ENCODE measurements around the gene MED13.
"Not testable (repeated sequence)": the region's sequence is repeated elsewhere in the genome, so short reads cannot be mapped to it uniquely, and the experiment has no call there.

The MED13 gene

GRCh38 chr17:61927208-61928100, 137.6 kb downstream of the MED13 start, which contains the start of gene INTS2:
Gene INTS2, minus strand, starts transcription at chr17:61927982. Its CDS starts 1,338 bp downstream, at chr17:61926644.
- Mint-ChIP-seq H3K9me3 (no peaks in the 10 kb centered on the region), H3K4me3 (peak within 1 kb of the TSS; percentile 93), H3K27me3 (peaks cover under 1% of the 10 kb centered on the region), H3K36me3 (peaks cover 7% of the 10 kb centered on the region), H3K27ac (peak within 1 kb of the TSS; percentile 91), H3K4me1 (peaks cover 11% of the 10 kb centered on the region)
- peak; percentile 87 for ATAC-seq (ENCODE audit: low read depth)
- peak; percentile 91 to 93 for DNase-seq (ENCODE audit: low spot score in 2 of 2)

- Mint-ChIP-seq H3K27ac (peak overlapping the region; percentile 91), H3K27me3 (no peaks in the 10 kb centered on the region), H3K4me3 (peak overlapping the region; percentile 93), H3K4me1 (peaks cover 11% of the 10 kb centered on the region), H3K36me3 (peaks cover 7% of the 10 kb centered on the region), H3K9me3 (no peaks in the 10 kb centered on the region)
- DNase-seq (ENCODE audit: low spot score in 2 of 2), result no peak
- ATAC-seq (ENCODE audit: low read depth), result no peak
Observed at GRCh38 chr17:61926826-61927207, 138.3 kb downstream of the MED13 start.

- peaks cover 29% of the 10 kb centered on the region for H3K36me3 Mint-ChIP-seq
- not testable (repeated sequence) for H3K4me1 Mint-ChIP-seq; ATAC-seq (ENCODE audit: low read depth); H3K4me3 Mint-ChIP-seq; H3K27ac Mint-ChIP-seq; DNase-seq (ENCODE audit: low spot score in 2 of 2); H3K27me3 Mint-ChIP-seq; H3K9me3 Mint-ChIP-seq
Observed at GRCh38 chr17:61915162-61915561, 149.9 kb downstream of the MED13 start.

- no peak for ATAC-seq (ENCODE audit: low read depth)
- no peaks in the 10 kb centered on the region for H3K27me3 Mint-ChIP-seq
- H3K27ac Mint-ChIP-seq, result no peak overlapping the region
- H3K36me3 Mint-ChIP-seq, result peaks cover 24% of the 10 kb centered on the region
- no peaks in the 10 kb centered on the region for H3K9me3 Mint-ChIP-seq
- peaks cover 3% of the 10 kb centered on the region for H3K4me1 Mint-ChIP-seq
- no peak overlapping the region for H3K4me3 Mint-ChIP-seq
- DNase-seq (ENCODE audit: low spot score in 2 of 2), result no peak
Observed at GRCh38 chr17:61908292-61909037, 156.6 kb downstream of the MED13 start.

GRCh38 chr17:61907361-61907760, 157.7 kb downstream of the MED13 start:
- no peak for ATAC-seq (ENCODE audit: low read depth)
- Mint-ChIP-seq H3K36me3 (peaks cover 28% of the 10 kb centered on the region), H3K4me3 (no peak overlapping the region), H3K27ac (peak overlapping the region; percentile 28), H3K27me3 (no peaks in the 10 kb centered on the region), H3K4me1 (peaks cover 3% of the 10 kb centered on the region), H3K9me3 (no peaks in the 10 kb centered on the region)
- no peak for DNase-seq (ENCODE audit: low spot score in 2 of 2)

- H3K4me3 Mint-ChIP-seq, result peak overlapping the region; percentile 49
- H3K4me1 Mint-ChIP-seq, result peaks cover 3% of the 10 kb centered on the region
- no peaks in the 10 kb centered on the region for H3K27me3 Mint-ChIP-seq
- no peaks in the 10 kb centered on the region for H3K9me3 Mint-ChIP-seq
- H3K27ac Mint-ChIP-seq, result peak overlapping the region; percentile 72
- peak; percentile 93 for ATAC-seq (ENCODE audit: low read depth)
- peak in 1 of 2 donors; percentile 3 for DNase-seq (ENCODE audit: low spot score in 2 of 2)
- peaks cover 20% of the 10 kb centered on the region for H3K36me3 Mint-ChIP-seq
Observed at GRCh38 chr17:61904094-61904710, 160.9 kb downstream of the MED13 start.

GRCh38 chr17:61903251-61903650, 161.8 kb downstream of the MED13 start:
- ATAC-seq (ENCODE audit: low read depth) (no peak), DNase-seq (ENCODE audit: low spot score in 2 of 2) (no peak)
- Mint-ChIP-seq H3K4me3 (no peak overlapping the region), H3K36me3 (peaks cover 20% of the 10 kb centered on the region), H3K9me3 (no peaks in the 10 kb centered on the region), H3K27ac (peak overlapping the region; percentile 72), H3K27me3 (no peaks in the 10 kb centered on the region), H3K4me1 (peaks cover 3% of the 10 kb centered on the region)

- Mint-ChIP-seq H3K27me3 (no peaks in the 10 kb centered on the region), H3K4me1 (no peaks in the 10 kb centered on the region), H3K4me3 (no peak overlapping the region), H3K9me3 (no peaks in the 10 kb centered on the region), H3K27ac (no peak overlapping the region), H3K36me3 (peaks cover 14% of the 10 kb centered on the region)
- ATAC-seq (ENCODE audit: low read depth) (no peak), DNase-seq (ENCODE audit: low spot score in 2 of 2) (no peak)
Observed at GRCh38 chr17:61897548-61898180, 167.4 kb downstream of the MED13 start.

GRCh38 chr17:61895391-61895790, 169.7 kb downstream of the MED13 start:
- DNase-seq (ENCODE audit: low spot score in 2 of 2) (no peak), ATAC-seq (ENCODE audit: low read depth) (no peak)
- peaks cover 15% of the 10 kb centered on the region for H3K36me3 Mint-ChIP-seq
- H3K9me3 Mint-ChIP-seq, result no peaks in the 10 kb centered on the region
- H3K4me1 Mint-ChIP-seq, result no peaks in the 10 kb centered on the region
- H3K27ac Mint-ChIP-seq, result no peak overlapping the region
- H3K27me3 Mint-ChIP-seq, result no peaks in the 10 kb centered on the region
- no peak overlapping the region for H3K4me3 Mint-ChIP-seq

GRCh38 chr17:61894310-61894709, 170.8 kb downstream of the MED13 start:
- H3K27ac Mint-ChIP-seq; H3K9me3 Mint-ChIP-seq; DNase-seq (ENCODE audit: low spot score in 2 of 2); H3K4me3 Mint-ChIP-seq; H3K4me1 Mint-ChIP-seq; H3K27me3 Mint-ChIP-seq; ATAC-seq (ENCODE audit: low read depth): not testable (repeated sequence)
- peaks cover 12% of the 10 kb centered on the region for H3K36me3 Mint-ChIP-seq

All from memory B cell (primary cell).